Suprapubic skin (tissue), 4 donors: ENCODE results near the gene SUFU.

Experiments used
- CTCF ChIP-seq, 2 donors: fragments of 200-600 bp in 1 of 2; fragments of 450-650 bp in 1 of 2; sonication (generic) in 1 of 2; IDR thresholded peaks; one replicate each; pipeline ENCODE4 v1.5.1; 2016 to 2019; ENCODE audit warnings: antibody characterized with exemption in 2 of 2, mild to moderate bottlenecking in 1 of 2, moderate library complexity in 1 of 2
- EP300 ChIP-seq: sonication (generic); formaldehyde crosslinking; IDR thresholded peaks from one replicate; pipeline ENCODE4 v1.6.1; 2017; ENCODE audit warnings: antibody characterized with exemption
- POLR2A ChIP-seq, 2 donors: fragments of 450-650 bp; IDR thresholded peaks; one replicate each; pipeline ENCODE4 v1.6.1; 2017; ENCODE audit warnings: antibody characterized with exemption in 2 of 2, mild to moderate bottlenecking in 2 of 2, moderate library complexity in 2 of 2
- POLR2AphosphoS5 ChIP-seq, 3 donors: sonication (generic); formaldehyde crosslinking; IDR thresholded peaks; one replicate each; pipeline ENCODE4 v1.6.1; 2017; ENCODE audit warnings: antibody characterized with exemption in 3 of 3

- TF ChIP-seq CTCF (IDR thresholded peaks at IDR 0.05) = no peak
- TF ChIP-seq POLR2A (IDR thresholded peaks at IDR 0.05) = no peak
- no peak for TF ChIP-seq EP300
- no peak for TF ChIP-seq POLR2AphosphoS5 (IDR thresholded peaks at IDR 0.05)
Measured at GRCh38 chr10:102648889-102649796, 145.4 kb downstream of the SUFU start.
